GM10266 (cell line): ENCODE results near the gene DGKD.

Source experiments
- DNase-seq: peaks from one replicate; pipeline ENCODE4 v3.0.0; 2012; ENCODE audit errors: extremely low spot score
- CTCF ChIP-seq: IDR thresholded peaks from 2 replicates; pipeline ENCODE4 v1.5.1; 2012; ENCODE audit warnings: mild to moderate bottlenecking, low read depth; ENCODE audit not compliant: control insufficient read depth, insufficient read depth; ENCODE audit errors: missing control alignments

Gene DGKD

GRCh38 chr2:233461481-233461891 lies 107.2 kb downstream of the DGKD start:
- no peak for DNase-seq
- no peak for TF ChIP-seq CTCF

GRCh38 chr2:233462202-233462785 lies 108.0 kb downstream of the DGKD start:
- TF ChIP-seq CTCF = no peak
- DNase-seq = no peak

DNA sequence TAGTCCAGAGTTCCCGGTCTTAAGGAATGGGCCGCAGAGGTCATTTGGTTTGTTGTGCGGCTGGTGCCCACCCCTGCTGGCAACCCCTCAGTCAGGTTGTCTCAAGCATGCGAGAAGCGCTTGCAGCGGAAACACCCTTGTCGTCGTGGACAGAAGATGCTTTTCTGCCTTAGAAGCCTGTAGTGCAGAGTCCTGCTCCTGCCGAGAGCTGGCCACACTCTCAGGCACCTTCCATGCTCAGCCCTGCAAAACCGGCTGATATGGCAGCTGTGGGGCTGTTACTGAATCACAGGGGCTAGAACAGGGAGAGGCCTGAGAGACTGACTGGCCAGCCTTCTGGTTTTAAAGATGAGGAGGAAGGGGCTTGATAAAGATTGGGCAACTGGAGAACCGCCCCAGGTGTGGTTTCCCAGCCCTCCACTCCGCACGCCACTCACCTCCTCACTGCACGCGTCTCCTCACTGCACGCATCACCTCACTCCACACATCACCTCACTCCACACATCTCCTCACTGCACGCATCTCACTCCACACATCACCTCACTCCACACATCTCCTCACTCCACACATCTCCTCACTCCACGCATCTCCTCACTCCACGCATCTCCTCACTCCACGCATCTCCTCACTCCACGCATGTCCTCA lies 108.7 kb downstream of the DGKD start:
- DNase-seq = no peak
- TF ChIP-seq CTCF = no peak

DNA sequence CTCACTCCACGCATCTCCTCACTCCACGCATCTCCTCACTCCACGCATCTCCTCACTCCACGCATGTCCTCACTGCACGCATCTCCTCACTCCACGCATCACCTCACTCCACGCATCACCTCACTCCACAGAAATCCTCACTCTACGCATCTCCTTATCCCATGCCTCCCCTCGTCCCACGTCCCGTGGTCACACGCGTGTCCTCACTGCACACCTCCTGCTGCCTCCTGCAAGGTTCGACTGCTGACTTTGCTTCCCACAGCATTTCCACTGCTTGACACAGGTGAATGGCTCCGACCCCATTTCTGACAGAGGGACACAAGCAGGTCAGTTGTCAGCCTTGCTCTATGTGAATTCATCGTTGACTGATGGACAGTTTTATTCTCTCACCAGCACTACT lies 109.3 kb downstream of the DGKD start:
- DNase-seq = no peak
- no peak for TF ChIP-seq CTCF

- DNase-seq = no peak
- TF ChIP-seq CTCF = no peak
Measured at GRCh38 chr2:233464056-233464455, 109.8 kb downstream of the DGKD start.

DNA sequence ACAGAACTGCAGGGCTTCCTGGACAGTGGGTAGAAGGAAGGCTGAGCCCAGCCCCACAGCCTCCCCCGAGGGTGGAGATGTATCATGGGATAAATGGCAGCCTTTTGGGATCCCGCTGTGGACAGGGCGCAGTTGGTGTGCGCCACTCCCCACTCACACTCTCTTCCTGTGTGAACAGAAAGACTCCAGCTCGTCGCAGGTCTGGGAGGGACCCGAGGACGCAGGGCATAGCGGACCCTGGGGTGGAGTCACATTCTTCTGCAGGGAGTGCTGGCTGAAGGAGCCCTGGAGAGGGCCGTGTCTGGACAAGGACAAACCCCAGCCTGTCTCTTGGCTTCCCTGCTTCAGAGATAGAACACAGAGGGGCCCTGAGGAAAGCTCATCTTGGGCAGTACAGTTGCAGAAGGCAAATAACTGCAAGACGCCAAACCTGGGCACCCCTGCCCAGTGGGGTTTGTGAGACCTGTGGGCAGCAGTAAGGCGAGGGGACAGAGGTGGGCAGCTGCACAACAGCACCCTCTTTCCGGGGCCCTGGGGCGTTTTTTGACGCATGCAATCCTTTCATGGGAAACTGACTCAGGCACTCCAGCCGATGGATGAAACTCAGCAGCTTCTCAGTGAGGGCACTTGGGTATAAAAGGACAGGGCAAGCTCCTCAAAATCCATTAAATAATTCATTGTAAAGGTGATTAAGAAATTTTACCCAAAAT lies 110.4 kb downstream of the DGKD start:
- no peak for DNase-seq
- TF ChIP-seq CTCF = no peak
